PFSK-1 (cell line): ENCODE data around the gene FIG4.

Source experiments
- FOXP2 ChIP-seq: optimal IDR thresholded peaks from 2 replicates; pipeline ENCODE3; 2011; ENCODE audit warnings: borderline replicate concordance, control low read depth, inconsistent platforms; ENCODE audit not compliant: insufficient read depth; ENCODE audit errors: extremely low read length, extremely low read depth
- POLR2AphosphoS5 ChIP-seq: IDR thresholded peaks from 2 replicates; pipeline ENCODE4 v1.6.1; 2012; ENCODE audit warnings: low read depth, mild to moderate bottlenecking, control low read depth, low read length, moderate library complexity
- SIN3A ChIP-seq: IDR thresholded peaks from 2 replicates; pipeline ENCODE4 v1.6.1; 2012; ENCODE audit warnings: mild to moderate bottlenecking, low read length, moderate library complexity, borderline replicate concordance; ENCODE audit not compliant: insufficient read depth
- TAF1 ChIP-seq: IDR thresholded peaks from 2 replicates; pipeline ENCODE4 v1.6.1; 2012; ENCODE audit warnings: low read length, control low read depth, borderline replicate concordance; ENCODE audit not compliant: insufficient read depth
- TF ChIP-seq, protein P1 (sequence below), 2 experiments: IDR thresholded peaks; 2 replicates each; pipeline versions ENCODE4 v1.6.1 to v1.8.0; 2011 to 2012; ENCODE audit warnings: low read depth in 2 of 2, low read length in 2 of 2, control low read depth in 1 of 2, inconsistent platforms in 1 of 2, mild to moderate bottlenecking in 1 of 2, moderate library complexity in 1 of 2; ENCODE audit not compliant: insufficient read depth in 1 of 2

The FIG4 gene

GRCh38 chr6:109701774-109702173 lies 10.7 kb downstream of the FIG4 start:
- TF ChIP-seq POLR2AphosphoS5 (no peak), TAF1 (no peak), FOXP2 (no peak), SIN3A (no peak)
- TF ChIP-seq, protein P1, sequence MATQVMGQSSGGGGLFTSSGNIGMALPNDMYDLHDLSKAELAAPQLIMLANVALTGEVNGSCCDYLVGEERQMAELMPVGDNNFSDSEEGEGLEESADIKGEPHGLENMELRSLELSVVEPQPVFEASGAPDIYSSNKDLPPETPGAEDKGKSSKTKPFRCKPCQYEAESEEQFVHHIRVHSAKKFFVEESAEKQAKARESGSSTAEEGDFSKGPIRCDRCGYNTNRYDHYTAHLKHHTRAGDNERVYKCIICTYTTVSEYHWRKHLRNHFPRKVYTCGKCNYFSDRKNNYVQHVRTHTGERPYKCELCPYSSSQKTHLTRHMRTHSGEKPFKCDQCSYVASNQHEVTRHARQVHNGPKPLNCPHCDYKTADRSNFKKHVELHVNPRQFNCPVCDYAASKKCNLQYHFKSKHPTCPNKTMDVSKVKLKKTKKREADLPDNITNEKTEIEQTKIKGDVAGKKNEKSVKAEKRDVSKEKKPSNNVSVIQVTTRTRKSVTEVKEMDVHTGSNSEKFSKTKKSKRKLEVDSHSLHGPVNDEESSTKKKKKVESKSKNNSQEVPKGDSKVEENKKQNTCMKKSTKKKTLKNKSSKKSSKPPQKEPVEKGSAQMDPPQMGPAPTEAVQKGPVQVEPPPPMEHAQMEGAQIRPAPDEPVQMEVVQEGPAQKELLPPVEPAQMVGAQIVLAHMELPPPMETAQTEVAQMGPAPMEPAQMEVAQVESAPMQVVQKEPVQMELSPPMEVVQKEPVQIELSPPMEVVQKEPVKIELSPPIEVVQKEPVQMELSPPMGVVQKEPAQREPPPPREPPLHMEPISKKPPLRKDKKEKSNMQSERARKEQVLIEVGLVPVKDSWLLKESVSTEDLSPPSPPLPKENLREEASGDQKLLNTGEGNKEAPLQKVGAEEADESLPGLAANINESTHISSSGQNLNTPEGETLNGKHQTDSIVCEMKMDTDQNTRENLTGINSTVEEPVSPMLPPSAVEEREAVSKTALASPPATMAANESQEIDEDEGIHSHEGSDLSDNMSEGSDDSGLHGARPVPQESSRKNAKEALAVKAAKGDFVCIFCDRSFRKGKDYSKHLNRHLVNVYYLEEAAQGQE (IDR thresholded peaks at IDR 0.05; ENCODE audit: insufficient read depth in 1 of 2, low read depth in 2 of 2, low read length in 2 of 2): no peak

- TF ChIP-seq FOXP2: no peak
Observed at GRCh38 chr6:109702791-109703190, 11.7 kb downstream of the FIG4 start.

- TF ChIP-seq FOXP2: no peak
- no peak for TF ChIP-seq POLR2AphosphoS5
- no peak for TF ChIP-seq SIN3A
- TF ChIP-seq, protein P1 (IDR thresholded peaks at IDR 0.05; ENCODE audit: insufficient read depth in 1 of 2, low read depth in 2 of 2, low read length in 2 of 2): no peak
- no peak for TF ChIP-seq TAF1
Observed at GRCh38 chr6:109705258-109705657, 14.2 kb downstream of the FIG4 start.

GRCh38 chr6:109706513-109706912 lies 15.4 kb downstream of the FIG4 start:
- TF ChIP-seq SIN3A (no peak), FOXP2 (no peak), POLR2AphosphoS5 (no peak), TAF1 (no peak)
- TF ChIP-seq, protein P1 (IDR thresholded peaks at IDR 0.05; ENCODE audit: insufficient read depth in 1 of 2, low read depth in 2 of 2, low read length in 2 of 2): no peak

DNA sequence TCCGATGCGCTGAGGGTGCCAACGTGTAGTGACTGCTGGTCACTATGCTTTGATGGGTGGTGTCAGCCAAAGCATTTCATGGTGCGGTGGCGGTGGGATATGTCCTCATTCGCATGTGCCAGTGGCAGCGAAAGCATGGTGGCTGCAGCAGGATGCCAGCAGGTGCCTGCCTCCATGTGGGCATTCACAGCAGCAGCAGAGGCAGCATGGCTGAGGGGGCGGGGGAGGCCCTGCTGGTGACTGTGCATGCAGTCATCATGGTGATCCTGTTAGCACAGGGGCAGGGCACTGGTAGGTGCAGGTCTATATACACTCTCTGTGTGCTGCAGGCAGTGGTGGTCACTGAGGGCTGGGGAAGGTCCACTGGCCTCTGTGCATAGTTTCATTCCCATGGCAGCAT lies 22.0 kb downstream of the FIG4 start:
- TF ChIP-seq FOXP2: no peak
- no peak for TF ChIP-seq SIN3A
- TF ChIP-seq, protein P1 (IDR thresholded peaks at IDR 0.05; ENCODE audit: insufficient read depth in 1 of 2, low read depth in 2 of 2, low read length in 2 of 2): no peak
- no peak for TF ChIP-seq TAF1
- TF ChIP-seq POLR2AphosphoS5: no peak

DNA sequence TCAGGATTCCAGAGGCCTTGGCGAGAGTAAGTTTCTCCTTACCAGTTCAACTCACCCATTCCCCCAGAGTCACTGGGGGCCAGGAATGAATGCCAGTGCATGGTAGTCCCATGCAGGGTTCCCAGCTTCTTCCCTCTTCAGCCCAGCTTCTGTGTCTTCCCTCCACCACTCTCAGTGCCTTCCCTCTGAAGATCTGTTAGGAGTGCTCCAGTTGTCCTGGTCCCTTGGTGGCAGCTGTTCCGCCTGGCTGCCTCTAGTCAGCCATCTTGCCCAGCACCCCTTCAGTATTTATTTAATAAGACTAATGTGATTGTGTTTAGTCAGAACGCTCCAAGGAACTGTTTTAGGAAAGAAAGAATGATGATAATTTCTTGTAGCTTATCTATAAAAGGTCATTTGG lies 23.1 kb downstream of the FIG4 start:
- TF ChIP-seq, protein P1 (IDR thresholded peaks at IDR 0.05; ENCODE audit: insufficient read depth in 1 of 2, low read depth in 2 of 2, low read length in 2 of 2): no peak
- TF ChIP-seq SIN3A (no peak), FOXP2 (no peak)
